HG02943 (cell line): Measurements from ENCODE around the gene SPINK5.

ENCODE experiments used
- ATAC-seq: cut with Tn5 transposase; IDR thresholded peaks from one replicate; pipeline ENCODE4 v1.9.1; 2021; ENCODE audit warnings: mild to moderate bottlenecking, low read depth, moderate library complexity; ENCODE audit not compliant: unreplicated experiment

The SPINK5 gene

DNA sequence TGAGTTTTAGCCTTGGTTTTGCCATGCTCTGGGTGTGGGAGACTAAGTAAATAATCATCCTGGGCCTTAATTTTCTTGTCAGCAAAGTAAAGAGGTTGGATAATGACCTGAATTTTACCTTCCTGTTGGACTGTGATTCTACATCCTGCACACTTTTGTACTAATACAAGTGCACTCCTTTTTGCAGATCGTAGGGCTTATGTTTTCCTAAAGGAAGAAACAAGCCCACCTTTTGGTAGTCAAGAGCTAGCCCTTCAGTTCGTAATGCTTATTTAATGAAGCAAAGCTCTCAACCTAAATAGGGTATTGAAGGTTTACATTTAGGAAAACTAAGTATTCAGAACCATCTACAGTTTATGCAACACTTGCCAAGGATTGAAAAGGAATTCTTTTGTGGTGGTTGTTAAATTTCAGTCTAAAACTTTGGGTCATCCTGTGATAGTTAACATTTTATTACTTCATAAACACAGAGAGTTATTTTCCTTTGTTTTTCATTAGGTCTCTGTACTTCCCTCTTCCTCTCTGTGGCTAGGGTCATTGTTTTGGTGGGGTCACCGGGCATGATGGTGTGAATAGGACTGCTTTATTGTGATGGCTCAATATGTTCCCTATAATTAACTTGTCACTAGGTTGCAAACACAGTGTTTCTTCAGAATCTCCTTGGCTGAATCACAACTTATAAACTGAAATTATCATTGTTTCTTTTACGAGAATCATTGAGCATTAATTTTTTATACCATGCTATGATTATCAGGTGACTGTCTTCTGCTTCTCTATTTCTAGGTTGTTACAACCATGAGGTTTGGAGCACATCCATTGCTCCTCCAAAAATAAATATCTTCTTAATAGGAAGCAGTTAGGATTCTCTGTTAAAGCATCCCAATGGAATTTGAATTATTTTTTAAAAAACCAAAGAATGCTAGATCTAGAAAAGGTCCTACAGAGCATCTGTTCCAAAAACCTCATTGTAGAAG is 28.5 kb downstream of the SPINK5 start:
- ATAC-seq, result no peak

DNA sequence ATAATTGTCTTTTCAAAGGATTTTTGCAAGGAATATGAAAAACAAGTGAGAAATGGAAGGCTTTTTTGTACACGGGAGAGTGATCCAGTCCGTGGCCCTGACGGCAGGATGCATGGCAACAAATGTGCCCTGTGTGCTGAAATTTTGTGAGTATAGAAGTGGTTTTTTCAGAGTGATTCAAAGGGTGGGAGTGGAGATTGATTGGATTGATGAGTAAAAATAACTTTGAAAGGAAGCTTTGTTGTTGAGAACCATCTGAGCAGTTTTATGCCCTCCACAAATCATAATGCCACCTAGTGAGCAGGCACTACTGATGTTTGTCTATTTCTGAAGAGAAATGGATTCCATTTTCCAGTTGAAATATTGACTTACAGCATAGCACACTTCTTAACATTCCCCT is 30.6 kb downstream of the SPINK5 start:
- no peak for ATAC-seq

DNA sequence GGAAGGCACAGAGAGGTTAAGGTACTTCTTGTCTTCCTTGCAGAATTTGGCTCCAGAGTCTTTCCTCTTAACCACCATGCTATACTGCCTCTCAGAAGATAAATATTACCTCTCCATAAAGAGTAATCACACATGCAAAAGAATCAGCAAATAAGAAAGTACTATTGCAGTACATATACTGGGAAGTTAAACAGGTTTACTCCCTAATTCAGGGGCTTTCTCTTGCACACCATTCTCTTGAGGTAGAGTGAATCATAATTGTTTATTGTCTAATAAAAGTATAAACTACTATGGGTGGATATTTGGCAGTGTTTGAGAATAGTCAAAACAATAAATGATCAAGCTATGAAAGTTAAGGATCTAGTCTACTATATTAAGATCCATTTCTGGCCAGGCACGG is 40.4 kb downstream of the SPINK5 start:
- ATAC-seq, result no peak

GRCh38 chr5:148107608-148108007 is 43.8 kb downstream of the SPINK5 start:
- ATAC-seq, result no peak

- ATAC-seq, result no peak
These were observed 49.5 kb downstream of the SPINK5 start for GRCh38 chr5:148113243-148113642.

DNA sequence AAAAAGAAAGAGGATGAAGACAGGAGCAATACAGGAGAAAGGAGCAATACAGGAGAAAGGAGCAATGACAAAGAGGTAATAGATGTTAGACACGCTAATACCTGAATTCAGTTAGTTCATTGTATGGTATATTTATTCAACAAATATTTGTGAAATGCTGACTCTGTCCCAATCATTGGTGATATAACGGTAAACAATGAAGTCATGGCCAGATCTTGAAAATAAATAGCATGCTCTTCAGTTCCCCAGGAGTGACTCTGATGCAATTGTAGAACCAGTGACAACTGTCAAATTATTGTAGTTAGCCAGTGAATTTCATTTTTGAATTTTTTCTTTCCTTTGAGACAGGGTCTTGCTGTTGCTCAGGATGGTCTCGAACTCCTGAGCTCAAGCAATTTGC is 56.5 kb downstream of the SPINK5 start:
- no peak for ATAC-seq

- ATAC-seq, result no peak
These were observed 61.9 kb downstream of the SPINK5 start for GRCh38 chr5:148125641-148126040.

DNA sequence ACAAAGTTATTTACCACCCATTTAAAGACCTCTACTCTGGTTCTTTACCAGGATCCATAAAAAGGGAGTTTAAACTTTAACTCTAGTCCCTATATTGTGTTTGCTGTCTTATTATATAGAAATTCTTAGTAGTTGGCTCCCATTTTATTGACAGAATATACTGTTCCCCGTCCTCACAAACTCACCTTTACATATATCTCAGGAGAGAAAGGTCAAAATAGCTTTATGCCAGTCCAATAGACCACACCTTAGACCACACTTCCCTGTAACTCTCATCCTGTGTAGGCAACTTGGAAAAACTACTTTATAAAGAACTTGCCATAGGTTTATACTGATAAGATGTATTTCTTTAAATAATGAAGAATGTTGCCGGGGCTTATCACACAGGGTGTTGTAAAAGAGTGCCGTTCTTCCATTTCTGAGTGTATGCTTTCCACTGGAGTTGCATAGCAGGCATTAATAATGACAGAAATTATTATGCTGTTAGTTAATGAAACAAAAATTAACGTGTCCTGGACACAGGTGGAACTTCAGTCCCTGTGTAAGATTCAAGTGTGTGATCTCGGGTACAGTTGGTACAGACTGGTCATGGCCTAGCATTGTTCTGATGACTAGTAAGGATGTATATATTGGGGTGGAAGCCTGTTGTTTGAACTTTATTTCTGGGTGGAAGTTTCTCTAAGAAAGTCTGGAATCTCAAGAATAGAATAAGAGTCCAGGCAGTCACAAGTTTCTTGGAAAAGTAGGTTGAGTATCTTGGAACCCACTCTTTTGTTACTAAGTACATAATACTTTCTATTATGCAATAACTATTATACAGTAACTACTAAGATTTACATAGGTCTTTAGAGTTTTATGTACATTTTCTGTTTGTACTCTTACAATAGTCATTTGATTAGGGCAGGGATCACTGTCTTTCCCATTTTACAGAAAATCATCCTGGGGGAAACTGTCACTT is 71.6 kb downstream of the SPINK5 start:
- no peak for ATAC-seq

DNA sequence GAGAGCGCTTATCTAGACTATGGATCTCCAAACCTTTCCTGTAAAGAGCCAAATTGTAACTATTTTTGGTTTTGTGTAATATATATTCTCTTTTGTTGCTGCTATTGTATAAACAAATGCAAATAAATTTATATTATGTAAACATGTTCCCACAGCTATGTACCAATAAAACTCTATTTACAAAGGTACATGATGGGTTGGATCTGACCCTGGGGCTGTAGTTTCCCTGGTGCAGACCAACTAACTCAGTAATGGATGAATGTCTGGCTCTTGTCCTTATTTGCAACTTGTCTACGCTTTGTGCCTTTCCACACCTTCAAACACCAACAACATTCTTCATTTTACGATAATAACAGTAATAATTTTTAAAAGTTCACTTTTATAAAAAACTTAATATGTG is 77.1 kb downstream of the SPINK5 start:
- no peak for ATAC-seq

- ATAC-seq, result no peak
These were observed 77.9 kb downstream of the SPINK5 start for GRCh38 chr5:148141645-148142044.

DNA sequence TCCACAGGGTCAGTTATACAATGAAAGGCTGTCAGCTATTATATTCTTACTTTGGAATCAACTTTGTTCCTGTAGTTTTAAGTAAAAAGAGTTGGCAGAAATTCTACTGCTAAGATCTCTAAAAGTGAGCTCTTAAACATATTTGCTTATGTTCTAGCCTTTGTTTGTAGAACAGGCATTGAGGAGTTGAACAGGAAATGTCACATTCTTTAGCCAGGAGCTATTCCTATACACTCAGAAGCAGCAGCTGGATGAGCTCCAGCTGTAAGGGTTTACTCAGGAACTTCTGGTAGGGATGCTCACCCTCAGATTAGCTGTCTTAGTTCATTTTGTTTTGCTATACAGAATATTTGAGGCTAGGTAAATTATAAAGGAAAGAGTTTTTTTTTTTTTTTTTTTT is 82.1 kb downstream of the SPINK5 start:
- no peak for ATAC-seq

DNA sequence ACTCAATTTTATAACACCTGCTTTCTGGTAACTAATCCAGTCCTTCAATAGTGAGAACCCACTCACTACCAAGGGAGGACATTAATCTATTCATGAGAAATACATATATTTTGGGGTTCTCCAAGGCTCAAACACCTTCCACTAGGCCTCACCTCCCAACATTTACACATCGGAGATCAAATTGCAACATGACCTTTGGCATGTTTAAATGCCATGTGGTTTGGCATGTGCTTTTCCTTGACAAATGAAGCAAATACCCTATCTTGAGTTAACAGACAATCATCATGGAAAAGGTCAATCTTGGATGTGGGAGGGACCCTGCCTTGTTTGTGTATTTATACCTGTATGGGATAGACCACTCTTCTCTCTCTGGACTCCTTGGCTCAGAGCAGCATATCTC is 82.7 kb downstream of the SPINK5 start:
- no peak for ATAC-seq

DNA sequence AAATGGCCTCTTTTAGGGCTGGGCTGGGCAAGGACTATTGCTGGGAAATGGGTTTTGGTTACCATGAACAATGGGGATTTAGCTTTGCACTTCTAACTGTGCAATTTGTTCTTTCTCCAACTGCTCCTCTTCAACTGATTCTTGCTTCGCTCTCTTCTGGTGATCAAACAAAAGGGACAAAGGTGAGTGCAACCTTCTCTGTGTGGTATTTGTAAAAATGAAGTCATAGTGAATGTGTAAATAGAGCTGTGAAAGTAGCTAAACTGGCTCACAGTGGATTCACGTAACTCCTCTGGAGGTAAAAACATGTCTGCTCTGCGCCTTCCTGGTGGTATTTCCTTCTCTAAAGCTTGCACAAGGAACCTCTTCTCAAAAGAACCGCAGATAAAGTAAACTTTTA is 83.6 kb downstream of the SPINK5 start:
- no peak for ATAC-seq

DNA sequence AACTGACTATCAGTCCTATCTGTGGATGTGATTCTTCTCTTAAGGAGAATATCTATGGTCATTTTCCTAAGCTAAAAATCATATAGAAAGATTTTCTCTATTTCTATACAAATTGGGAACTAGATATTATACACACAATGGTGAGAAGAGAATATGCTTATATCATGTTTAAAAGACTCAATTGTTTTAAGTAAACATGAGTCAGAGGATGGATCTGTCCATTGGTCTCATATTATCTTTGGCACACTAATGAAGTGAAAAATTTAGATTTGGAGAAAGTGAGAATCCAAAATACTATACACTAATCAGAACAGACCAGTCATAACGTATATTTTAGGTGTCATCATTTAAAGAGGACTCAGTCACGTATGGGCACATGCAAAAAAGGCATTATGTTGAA is 88.1 kb downstream of the SPINK5 start:
- no peak for ATAC-seq

DNA sequence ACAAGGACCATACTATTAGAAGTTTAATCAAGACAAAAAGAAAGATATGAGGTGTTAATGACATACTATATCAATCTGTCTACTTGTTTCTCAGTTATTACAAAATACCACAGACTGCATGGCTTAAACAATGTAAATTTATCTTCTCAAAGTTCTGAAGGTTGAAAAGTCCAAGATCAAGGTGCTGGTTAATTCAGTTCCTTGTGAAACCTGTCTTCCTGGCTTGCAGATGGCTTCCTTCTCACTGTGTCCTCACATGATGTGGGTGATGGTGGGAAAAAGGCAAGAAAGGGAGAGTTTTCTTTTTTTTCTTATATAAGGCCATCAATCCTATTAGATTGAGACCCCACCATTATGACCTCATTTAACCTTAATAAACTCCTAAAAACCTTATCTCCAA is 89.0 kb downstream of the SPINK5 start:
- no peak for ATAC-seq

GRCh38 chr5:148156609-148157008 is 92.8 kb downstream of the SPINK5 start:
- ATAC-seq, result no peak

DNA sequence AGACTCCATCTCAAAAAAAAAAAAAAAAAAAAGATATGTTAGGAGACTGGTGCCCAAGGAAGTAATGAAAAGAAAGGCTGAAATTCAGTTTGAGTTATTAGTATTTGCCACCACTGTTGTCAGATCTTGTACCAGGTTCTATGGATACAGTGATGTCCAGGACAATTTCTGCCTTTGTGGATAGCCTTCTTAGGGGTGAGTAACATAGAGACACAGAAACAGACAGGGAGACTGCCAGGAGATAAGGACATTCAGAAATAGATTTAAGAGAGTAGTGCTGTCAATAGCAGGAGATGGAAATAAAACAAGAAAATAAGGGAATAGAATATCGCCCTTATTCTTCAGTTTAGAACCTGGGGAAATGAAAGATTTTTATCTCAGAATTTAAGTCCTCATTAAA is 98.3 kb downstream of the SPINK5 start:
- ATAC-seq, result no peak

GRCh38 chr5:148163345-148163744 is 99.6 kb downstream of the SPINK5 start:
- no peak for ATAC-seq

- ATAC-seq, result no peak
These were observed 102.9 kb downstream of the SPINK5 start for GRCh38 chr5:148166550-148167283.

GRCh38 chr5:148168246-148168645 is 104.5 kb downstream of the SPINK5 start, which contains the start of gene SPINK14:
Gene SPINK14, plus strand, starts transcription at chr5:148168546. Its CDS starts 1,187 bp downstream, at chr5:148169733.
- no peak for ATAC-seq
